Bronchial epithelial cell (primary cell): Measurements from ENCODE around the gene HPX. TPM values are rescaled to one million over a fixed set of nuclear protein-coding genes. Genes with fewer than 3 reads are reported as not detected.

Experiments used
- DNase-seq: peaks from one replicate; pipeline ENCODE4 v3.0.0-alpha.2; 2010; ENCODE audit warnings: low read depth
- FAIRE-seq: peaks from 2 replicates; lab custom pipeline; 2011; peaks lifted over from hg19 to GRCh38; lab: Jason Lieb, UNC
- H3K27me3 ChIP-seq: 2 replicates; pipeline ENCODE4 v1.5.1; 2011; ENCODE audit warnings: low read length; ENCODE audit not compliant: control insufficient read depth, insufficient read depth
- H3K36me3 ChIP-seq: 2 replicates; pipeline ENCODE4 v1.5.1; 2011; ENCODE audit warnings: low read length; ENCODE audit not compliant: control insufficient read depth, insufficient read depth
- H3K4me3 ChIP-seq: 2 replicates; pipeline ENCODE4 v1.5.1; 2011; ENCODE audit warnings: mild to moderate bottlenecking, low read depth, low read length, control low read depth
- CTCF ChIP-seq: IDR thresholded peaks from 2 replicates; pipeline ENCODE4 v1.5.1; 2011; ENCODE audit warnings: mild to moderate bottlenecking, moderate library complexity, low read length, control low read depth, inconsistent platforms; ENCODE audit not compliant: insufficient read depth, severe bottlenecking
- total RNA-seq: library from RNA; depleted of rRNA; stranded (reverse); fragments of >200 nt; gene quantifications from 2 replicates; pipeline ENCODE4 v1.2.1, GENCODE V29; 2014

HPX gene
- total RNA-seq, 1 donor from 2014 or later: 0.26 TPM

DNA sequence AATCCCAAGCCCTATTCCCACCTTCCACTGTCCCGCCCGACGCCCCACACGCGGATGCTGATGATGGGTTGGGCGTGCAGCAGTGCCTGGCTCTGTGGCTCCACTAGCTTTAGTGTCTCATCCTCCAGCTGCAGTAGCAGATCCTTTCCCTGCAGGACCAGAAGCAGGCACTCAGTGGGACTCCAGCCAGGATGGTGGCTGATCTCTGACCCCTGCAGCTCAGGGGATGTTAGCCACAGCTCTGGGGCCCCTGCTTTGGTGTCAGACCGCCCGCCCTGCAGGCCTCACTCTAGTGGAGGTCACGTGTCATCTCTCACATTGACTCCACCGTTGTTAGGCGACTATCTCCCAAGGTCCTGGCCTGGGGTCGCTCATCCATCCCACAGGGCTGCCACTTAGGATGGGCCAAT, 38.7 kb downstream of the HPX start:
- Histone ChIP-seq H3K27me3 (peaks cover 2% of the 10 kb centered on the region), H3K36me3 (no peaks in the 10 kb centered on the region), H3K4me3 (no peak overlapping the region)
- FAIRE-seq: no peak
- no peak for DNase-seq
- TF ChIP-seq CTCF: no peak

DNA sequence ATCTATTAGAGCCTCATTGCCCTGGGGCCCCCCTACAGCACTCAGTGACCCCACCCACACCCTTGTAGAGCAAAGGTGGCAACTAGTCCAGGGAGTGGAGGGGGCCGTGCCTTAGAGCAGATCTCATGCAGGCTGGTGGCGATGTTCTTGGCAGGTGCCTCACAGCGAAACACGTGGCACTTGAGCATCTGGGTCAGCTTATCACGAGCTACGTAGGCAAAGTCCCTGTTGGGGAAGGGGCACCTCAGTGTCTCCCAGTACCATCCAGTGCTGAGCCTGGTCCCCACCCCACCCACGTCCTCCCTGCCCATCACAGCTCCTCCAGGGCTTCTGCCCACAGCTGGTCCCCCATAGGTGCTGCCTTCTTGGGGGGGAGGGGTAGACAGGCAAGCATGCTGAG, 39.3 kb downstream of the HPX start:
- no peak for DNase-seq

GRCh38 chr11:6400431-6401345, 40.1 kb downstream of the HPX start:
- Histone ChIP-seq H3K4me3 (no peak overlapping the region), H3K36me3 (no peaks in the 10 kb centered on the region), H3K27me3 (peaks cover 2% of the 10 kb centered on the region)
- FAIRE-seq: no peak
- DNase-seq: no peak
- TF ChIP-seq CTCF: no peak

More for the DNA sequence above, 39.3 kb downstream of the HPX start:
- no peak overlapping the region for H3K4me3 ChIP-seq
- FAIRE-seq: no peak
- H3K36me3 ChIP-seq: no peaks in the 10 kb centered on the region
- peaks cover 2% of the 10 kb centered on the region for H3K27me3 ChIP-seq
- no peak for TF ChIP-seq CTCF

- FAIRE-seq: no peak
- TF ChIP-seq CTCF: no peak
These were observed 43.2 kb downstream of the HPX start for GRCh38 chr11:6397636-6398035.

DNA sequence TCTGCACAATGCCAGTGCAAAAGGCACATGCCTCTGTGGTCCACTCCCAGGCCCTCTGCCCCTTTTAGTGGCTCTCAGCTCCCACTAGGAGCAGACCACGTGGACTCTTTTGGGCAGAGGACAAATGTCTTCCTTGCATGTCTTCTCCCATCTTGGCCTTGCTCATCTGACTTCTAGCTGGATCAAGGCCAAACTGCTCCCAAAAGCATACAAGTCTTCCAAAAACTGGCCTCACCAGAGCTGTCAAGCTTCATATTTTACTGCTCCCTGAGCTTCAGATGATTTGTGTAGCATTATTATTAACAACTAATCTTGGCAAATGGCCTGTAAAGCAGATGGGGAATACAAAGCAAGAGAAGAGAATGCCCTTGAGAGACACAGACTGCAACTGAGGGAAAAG, 43.6 kb downstream of the HPX start:
- no peak for FAIRE-seq
- Histone ChIP-seq H3K36me3 (no peaks in the 10 kb centered on the region), H3K4me3 (no peak overlapping the region), H3K27me3 (no peaks in the 10 kb centered on the region)
- no peak for TF ChIP-seq CTCF
- DNase-seq: no peak

More at GRCh38 chr11:6397636-6398035, 43.2 kb downstream of the HPX start:
- H3K36me3 ChIP-seq: no peaks in the 10 kb centered on the region
- H3K27me3 ChIP-seq: no peaks in the 10 kb centered on the region
- H3K4me3 ChIP-seq: no peak overlapping the region
- no peak for DNase-seq
